B cell (primary cell): Measurements from ENCODE around the gene CADPS.

Experiments used
- EZH2 ChIP-seq: IDR thresholded peaks from 2 replicates; pipeline ENCODE4 v1.6.1; 2012; ENCODE audit warnings: borderline replicate concordance, low read depth, mild to moderate bottlenecking, moderate library complexity, low read length; ENCODE audit not compliant: insufficient read depth, poor library complexity, severe bottlenecking
- TF ChIP-seq, protein P1 (sequence below): fragments of 200-600 bp; IDR thresholded peaks from one replicate; pipeline ENCODE4 v1.8.0; 2022; ENCODE audit warnings: antibody characterized with exemption, mild to moderate bottlenecking

- TF ChIP-seq, protein P1, sequence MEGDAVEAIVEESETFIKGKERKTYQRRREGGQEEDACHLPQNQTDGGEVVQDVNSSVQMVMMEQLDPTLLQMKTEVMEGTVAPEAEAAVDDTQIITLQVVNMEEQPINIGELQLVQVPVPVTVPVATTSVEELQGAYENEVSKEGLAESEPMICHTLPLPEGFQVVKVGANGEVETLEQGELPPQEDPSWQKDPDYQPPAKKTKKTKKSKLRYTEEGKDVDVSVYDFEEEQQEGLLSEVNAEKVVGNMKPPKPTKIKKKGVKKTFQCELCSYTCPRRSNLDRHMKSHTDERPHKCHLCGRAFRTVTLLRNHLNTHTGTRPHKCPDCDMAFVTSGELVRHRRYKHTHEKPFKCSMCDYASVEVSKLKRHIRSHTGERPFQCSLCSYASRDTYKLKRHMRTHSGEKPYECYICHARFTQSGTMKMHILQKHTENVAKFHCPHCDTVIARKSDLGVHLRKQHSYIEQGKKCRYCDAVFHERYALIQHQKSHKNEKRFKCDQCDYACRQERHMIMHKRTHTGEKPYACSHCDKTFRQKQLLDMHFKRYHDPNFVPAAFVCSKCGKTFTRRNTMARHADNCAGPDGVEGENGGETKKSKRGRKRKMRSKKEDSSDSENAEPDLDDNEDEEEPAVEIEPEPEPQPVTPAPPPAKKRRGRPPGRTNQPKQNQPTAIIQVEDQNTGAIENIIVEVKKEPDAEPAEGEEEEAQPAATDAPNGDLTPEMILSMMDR, result no peak
- no peak for TF ChIP-seq EZH2
Measured at GRCh38 chr3:62885136-62885535, 9.9 kb upstream of the CADPS start.
